Parathyroid adenoma (tissue), 2 donors: Measurements from ENCODE around the gene C3orf18.
"Not testable (repeated sequence)": the region's sequence is repeated elsewhere in the genome, so short reads cannot be mapped to it uniquely, and the experiment has no call there.

Experiments used
- H2AFZ ChIP-seq: fragments of 300-600 bp; sonication (generic); one replicate; pipeline ENCODE4 v1.7.0; 2017; ENCODE audit warnings: antibody characterized with exemption, mild to moderate bottlenecking
- H3K27ac ChIP-seq: fragments of 300-600 bp; sonication (generic); one replicate; pipeline ENCODE4 v1.7.0; 2017
- H3K27me3 ChIP-seq: fragments of 300-600 bp; sonication (generic); one replicate; pipeline ENCODE4 v1.7.0; 2017; ENCODE audit warnings: low read length; ENCODE audit not compliant: control insufficient read depth, insufficient read depth
- H3K36me3 ChIP-seq: fragments of 300-600 bp; sonication (generic); one replicate; pipeline ENCODE4 v1.7.0; 2017; ENCODE audit warnings: low read length; ENCODE audit not compliant: control insufficient read depth, insufficient read depth
- H3K4me1 ChIP-seq: fragments of 300-600 bp; sonication (generic); one replicate; pipeline ENCODE4 v1.7.0; 2017; ENCODE audit warnings: control low read depth
- H3K4me2 ChIP-seq: fragments of 300-600 bp; sonication (generic); one replicate; pipeline ENCODE4 v1.7.0; 2017; ENCODE audit warnings: low read length
- H3K4me3 ChIP-seq: fragments of 300-600 bp; sonication (generic); one replicate; pipeline ENCODE4 v1.7.0; 2017; ENCODE audit warnings: low read depth, low read length
- H3K79me2 ChIP-seq: fragments of 300-600 bp; sonication (generic); one replicate; pipeline ENCODE4 v1.7.0; 2017; ENCODE audit warnings: control low read depth
- H3K9ac ChIP-seq: fragments of 300-600 bp; sonication (generic); one replicate; pipeline ENCODE4 v1.7.0; 2017; ENCODE audit warnings: mild to moderate bottlenecking
- H3K9me3 ChIP-seq: fragments of 300-600 bp; sonication (generic); one replicate; pipeline ENCODE4 v1.7.0; 2017; ENCODE audit warnings: low read length; ENCODE audit not compliant: control insufficient read depth
- CTCF ChIP-seq: fragments of 300-600 bp; sonication (generic); IDR thresholded peaks from one replicate; pipeline ENCODE4 v1.7.0; 2017; ENCODE audit warnings: antibody characterized with exemption, mild to moderate bottlenecking
- donor health status: primary hyperparathyroidism.

C3orf18 gene

GRCh38 chr3:50515565-50516439 lies 51.7 kb downstream of the C3orf18 start:
- H2AFZ ChIP-seq, result no peak overlapping the region
- no peaks in the 10 kb centered on the region for H3K79me2 ChIP-seq
- H3K4me2 ChIP-seq, result no peak overlapping the region
- peak overlapping the region; percentile 24 for H3K27ac ChIP-seq
- no peaks in the 10 kb centered on the region for H3K4me1 ChIP-seq
- H3K9ac ChIP-seq, result no peak overlapping the region
- H3K27me3 ChIP-seq, result no peaks in the 10 kb centered on the region
- no peaks in the 10 kb centered on the region for H3K36me3 ChIP-seq
- H3K4me3 ChIP-seq, result no peak overlapping the region
- no peaks in the 10 kb centered on the region for H3K9me3 ChIP-seq
- TF ChIP-seq CTCF, result no peak

GRCh38 chr3:50512908-50513307 lies 54.6 kb downstream of the C3orf18 start:
- H3K36me3 ChIP-seq, H3K27ac ChIP-seq, H3K4me2 ChIP-seq, H3K4me1 ChIP-seq, H3K9me3 ChIP-seq, H3K27me3 ChIP-seq, H3K4me3 ChIP-seq, H2AFZ ChIP-seq, H3K9ac ChIP-seq, H3K79me2 ChIP-seq: not testable (repeated sequence)

DNA sequence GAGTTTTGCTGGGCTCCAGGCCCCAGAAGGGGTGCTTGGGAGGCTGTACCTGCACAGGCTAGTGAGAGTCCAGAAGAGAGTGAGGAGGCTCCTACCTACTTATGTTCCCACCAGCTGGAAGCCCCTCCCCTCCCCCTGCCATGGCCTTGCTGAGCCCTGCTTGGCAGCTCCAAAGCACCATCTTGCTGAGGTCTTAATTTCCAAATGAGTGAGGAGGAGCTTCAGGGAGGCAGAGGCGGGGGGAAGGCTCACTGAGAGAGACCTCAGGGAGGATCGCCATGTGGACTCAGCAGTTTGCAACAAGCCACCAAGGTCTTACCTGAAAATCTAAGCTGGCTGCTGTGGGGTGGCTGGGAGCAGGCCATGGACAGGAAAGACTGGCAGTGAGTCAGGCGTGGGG lies 55.4 kb downstream of the C3orf18 start:
- H3K27ac ChIP-seq, result no peak overlapping the region
- no peaks in the 10 kb centered on the region for H3K79me2 ChIP-seq
- no peaks in the 10 kb centered on the region for H3K9me3 ChIP-seq
- H3K4me1 ChIP-seq, result no peaks in the 10 kb centered on the region
- H2AFZ ChIP-seq, result peak overlapping the region; percentile 42
- no peak for TF ChIP-seq CTCF
- H3K4me2 ChIP-seq, result no peak overlapping the region
- H3K9ac ChIP-seq, result no peak overlapping the region
- no peaks in the 10 kb centered on the region for H3K36me3 ChIP-seq
- H3K27me3 ChIP-seq, result no peaks in the 10 kb centered on the region
- H3K4me3 ChIP-seq, result no peak overlapping the region

GRCh38 chr3:50510325-50510724 lies 57.2 kb downstream of the C3orf18 start:
- H3K79me2 ChIP-seq, result no peaks in the 10 kb centered on the region

DNA sequence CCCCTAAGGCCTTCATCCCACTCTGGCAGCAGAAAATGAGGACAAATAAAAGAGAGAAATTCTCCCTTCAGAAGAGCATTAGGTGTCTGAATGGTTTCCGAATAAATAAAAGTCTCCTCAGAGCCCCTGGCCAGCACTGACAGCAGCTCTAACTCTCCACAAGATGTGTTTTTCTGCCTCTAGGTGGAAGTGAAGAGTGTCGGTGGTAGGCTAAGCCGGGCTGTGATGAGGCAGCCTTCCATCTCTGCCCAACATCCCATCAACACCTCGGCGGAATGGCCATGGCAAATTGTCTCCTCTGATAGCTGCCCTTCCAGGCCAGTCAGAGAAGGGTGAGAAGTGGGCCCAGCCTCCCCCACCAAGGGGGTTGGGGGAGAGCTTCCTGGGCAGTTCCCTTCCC lies 57.8 kb downstream of the C3orf18 start:
- Histone ChIP-seq H3K4me2 (no peak overlapping the region), H3K27me3 (no peaks in the 10 kb centered on the region)
- no peak for TF ChIP-seq CTCF

More at GRCh38 chr3:50510325-50510724, 57.2 kb downstream of the C3orf18 start:
- H3K4me3 ChIP-seq, result no peak overlapping the region
- H3K4me1 ChIP-seq, result no peaks in the 10 kb centered on the region
- no peak overlapping the region for H3K4me2 ChIP-seq
- no peak overlapping the region for H2AFZ ChIP-seq
- no peak overlapping the region for H3K27ac ChIP-seq
- no peaks in the 10 kb centered on the region for H3K9me3 ChIP-seq
- no peak overlapping the region for H3K9ac ChIP-seq
- no peaks in the 10 kb centered on the region for H3K27me3 ChIP-seq
- H3K36me3 ChIP-seq, result no peaks in the 10 kb centered on the region
- TF ChIP-seq CTCF, result no peak

More for the DNA sequence above, 57.8 kb downstream of the C3orf18 start:
- no peak overlapping the region for H2AFZ ChIP-seq
- no peaks in the 10 kb centered on the region for H3K36me3 ChIP-seq
- H3K9ac ChIP-seq, result no peak overlapping the region
- no peak overlapping the region for H3K4me3 ChIP-seq
- no peaks in the 10 kb centered on the region for H3K9me3 ChIP-seq
- no peak overlapping the region for H3K27ac ChIP-seq
- H3K79me2 ChIP-seq, result no peaks in the 10 kb centered on the region
- no peaks in the 10 kb centered on the region for H3K4me1 ChIP-seq
